ENCODE measurements around the gene SRSF10.
A peak's percentile ranks its signal among the peaks of the same experiment; 100 is the strongest.
"Not testable (repeated sequence)": the region's sequence is repeated elsewhere in the genome, so short reads cannot be mapped to it uniquely, and the experiment has no call there.

Gene SRSF10

GRCh38 chr1:23996700-23997229 lies 16.6 kb upstream of the SRSF10 start:
- DNase-seq, result no peak

GRCh38 chr1:23995431-23995837 lies 15.3 kb upstream of the SRSF10 start:
- DNase-seq, result no peak

- not testable (repeated sequence) for DNase-seq
Observed at GRCh38 chr1:23992011-23992410, 11.9 kb upstream of the SRSF10 start.

- no peak for DNase-seq
Observed at GRCh38 chr1:23989263-23989662, 9.1 kb upstream of the SRSF10 start.

GRCh38 chr1:23987038-23987437 lies 6.9 kb upstream of the SRSF10 start:
- DNase-seq, result not testable (repeated sequence)

GRCh38 chr1:23984417-23985186 lies 4.5 kb upstream of the SRSF10 start:
- DNase-seq, result peak in 1 of 2 experiments; percentile 24

- DNase-seq, result peak in 1 of 2 experiments; percentile 51
Observed at GRCh38 chr1:23980728-23981070, 572 bp upstream of the SRSF10 start.

GRCh38 chr1:23979387-23979880 lies 693 bp downstream of the SRSF10 start:
- DNase-seq, result peak in 1 of 2 experiments; percentile 42

GRCh38 chr1:23978805-23979204 lies 1.3 kb downstream of the SRSF10 start:
- no peak for DNase-seq

GRCh38 chr1:23977854-23978191 lies 2.3 kb downstream of the SRSF10 start:
- DNase-seq, result no peak

GRCh38 chr1:23977187-23977853 lies 2.8 kb downstream of the SRSF10 start:
- DNase-seq, result no peak

- DNase-seq, result no peak
Observed at GRCh38 chr1:23967871-23968270, 12.3 kb downstream of the SRSF10 start.

GRCh38 chr1:23966973-23967493 lies 13.1 kb downstream of the SRSF10 start:
- no peak for DNase-seq

- no peak for DNase-seq
Observed at GRCh38 chr1:23964790-23965740, 15.1 kb downstream of the SRSF10 start.

- no peak for DNase-seq
Observed at GRCh38 chr1:23964235-23964668, 15.9 kb downstream of the SRSF10 start.

- DNase-seq, result no peak
Observed at GRCh38 chr1:23963617-23964234, 16.4 kb downstream of the SRSF10 start.

- DNase-seq, result no peak
Observed at GRCh38 chr1:23960291-23961020, 19.7 kb downstream of the SRSF10 start.

GRCh38 chr1:23959461-23960290 lies 20.5 kb downstream of the SRSF10 start, which contains the start of gene PNRC2:
Gene PNRC2 (plus strand): TSS chr1:23959828. CDS start chr1:23961458, 1,630 bp downstream.
- peak; percentile 96 to 98 for DNase-seq

GRCh38 chr1:23958810-23959460 lies 21.2 kb downstream of the SRSF10 start:
- DNase-seq, result peak; percentile 80 to 84

Measured in NCI-H446 (cell line).